NCI-H1436 (cell line): ENCODE data around the gene PHC1.
"Not testable (repeated sequence)": the region's sequence is repeated elsewhere in the genome, so short reads cannot be mapped to it uniquely, and the experiment has no call there.

Experiments
- DNase-seq: peaks from one replicate; lab custom pipeline; 2025; lab: John Stamatoyannopoulos, UW

The PHC1 gene

DNA sequence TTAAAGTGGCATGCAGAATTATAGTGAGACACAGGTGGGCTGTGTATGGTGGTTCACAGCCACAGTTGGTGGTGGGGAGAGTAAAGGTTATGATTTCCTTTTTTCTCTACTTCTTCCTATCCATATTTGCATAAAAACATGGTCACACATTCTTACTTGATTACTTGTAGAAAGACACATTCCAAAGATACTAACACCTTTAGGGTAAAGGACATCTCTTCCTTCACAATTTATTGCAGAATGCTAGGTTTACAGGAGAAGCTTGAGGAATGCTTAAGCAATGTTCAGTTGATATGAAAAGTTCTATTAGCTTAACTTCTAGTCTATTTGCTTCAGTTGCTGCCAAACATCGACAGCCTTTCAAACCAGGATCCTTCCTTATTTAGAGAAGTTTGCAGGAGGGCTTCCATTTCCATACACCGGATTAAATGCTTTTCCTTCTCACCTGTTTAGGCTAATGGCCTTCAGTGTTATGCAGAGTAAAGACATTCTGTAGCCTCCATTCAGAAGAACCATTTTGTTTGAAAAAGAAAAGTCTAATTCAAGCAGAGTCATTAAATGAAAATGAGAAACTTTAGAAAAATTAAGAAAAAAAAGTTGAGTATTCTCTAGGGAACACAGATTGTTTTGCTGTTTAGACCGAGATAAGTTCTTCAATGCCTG is 2.6 kb upstream of the PHC1 start:
- no peak for DNase-seq

- DNase-seq, result peak; percentile 7
These were observed 1.4 kb upstream of the PHC1 start for GRCh38 chr12:8912914-8913313.

DNA sequence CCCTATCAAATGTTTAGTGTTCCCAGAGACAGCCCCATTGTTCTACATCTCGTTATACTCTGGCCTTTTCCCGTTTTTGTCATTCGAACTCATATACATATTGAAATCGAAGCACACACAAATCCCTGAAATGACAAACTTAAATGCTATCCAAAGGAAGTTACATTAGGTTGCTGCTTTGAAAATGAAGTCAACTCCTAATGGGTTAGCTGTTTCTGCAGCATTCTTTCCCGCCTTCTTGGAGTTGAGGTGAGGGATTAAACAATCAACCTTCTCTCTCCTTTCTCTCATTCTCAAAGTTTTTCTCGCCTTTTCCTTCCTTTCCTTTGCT is 642 bp upstream of the PHC1 start:
- no peak for DNase-seq

DNA sequence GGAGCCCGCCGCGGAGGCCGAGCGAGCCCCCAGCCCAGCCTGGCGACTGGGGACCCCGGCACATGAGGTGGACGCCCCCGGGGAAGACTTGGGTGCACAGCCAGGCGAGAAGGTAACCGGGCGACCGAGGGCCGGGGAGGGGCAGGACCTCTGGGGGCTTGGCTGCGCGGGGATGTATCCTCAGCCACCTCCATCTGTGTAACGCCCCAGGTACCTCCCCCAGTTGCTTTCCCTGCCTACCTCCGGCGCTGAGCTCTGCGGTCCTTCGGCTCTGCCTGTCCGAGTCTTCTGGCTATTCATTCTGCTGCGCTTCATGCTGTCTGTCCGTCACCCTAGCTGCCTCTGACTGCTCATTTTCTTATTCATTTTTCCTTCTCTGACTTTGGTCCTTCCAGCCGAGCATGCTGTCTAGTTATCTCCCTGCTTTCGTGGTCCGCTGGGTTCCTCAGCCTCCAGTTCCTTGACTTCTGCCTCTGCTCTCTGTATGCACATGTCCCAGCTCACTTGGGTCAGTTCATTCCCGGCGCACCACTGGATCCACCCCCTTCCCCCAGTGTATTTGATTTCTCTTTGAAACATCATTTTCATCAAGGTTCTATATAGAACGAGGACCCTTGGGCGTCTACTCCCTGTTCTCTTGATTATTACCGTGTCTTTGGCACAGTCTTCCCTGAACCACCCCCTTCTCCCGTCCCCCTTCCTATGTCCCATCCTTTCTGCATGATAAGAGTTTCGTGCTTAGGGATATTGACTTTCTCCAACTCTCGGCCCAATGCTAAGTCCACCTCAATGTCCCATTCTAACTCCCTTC is 612 bp downstream of the PHC1 start:
- DNase-seq, result peak; percentile 43

GRCh38 chr12:8916154-8916553 is 1.8 kb downstream of the PHC1 start:
- DNase-seq, result no peak

DNA sequence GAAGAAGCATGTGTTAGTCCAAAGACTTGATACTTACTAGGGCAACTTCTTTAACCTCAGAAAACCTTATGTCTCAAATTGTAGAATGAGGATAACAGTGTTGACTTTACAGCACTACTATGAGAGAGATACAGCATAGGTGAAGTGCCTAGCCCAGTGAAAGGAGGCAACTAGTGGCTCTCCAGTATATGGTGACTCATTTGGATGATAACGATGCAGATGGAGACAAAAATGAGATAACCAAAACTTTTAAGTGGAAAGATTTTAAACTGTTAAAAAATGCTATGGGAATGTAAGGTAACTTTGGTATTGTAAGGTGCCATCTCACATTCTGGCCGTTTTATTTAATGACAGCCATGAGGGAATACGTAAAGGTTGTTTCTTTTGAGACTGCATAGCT is 2.7 kb downstream of the PHC1 start:
- DNase-seq, result no peak

GRCh38 chr12:8917751-8918150 is 3.4 kb downstream of the PHC1 start:
- DNase-seq, result no peak

- DNase-seq, result not testable (repeated sequence)
These were observed 5.3 kb downstream of the PHC1 start for GRCh38 chr12:8919643-8920042.

DNA sequence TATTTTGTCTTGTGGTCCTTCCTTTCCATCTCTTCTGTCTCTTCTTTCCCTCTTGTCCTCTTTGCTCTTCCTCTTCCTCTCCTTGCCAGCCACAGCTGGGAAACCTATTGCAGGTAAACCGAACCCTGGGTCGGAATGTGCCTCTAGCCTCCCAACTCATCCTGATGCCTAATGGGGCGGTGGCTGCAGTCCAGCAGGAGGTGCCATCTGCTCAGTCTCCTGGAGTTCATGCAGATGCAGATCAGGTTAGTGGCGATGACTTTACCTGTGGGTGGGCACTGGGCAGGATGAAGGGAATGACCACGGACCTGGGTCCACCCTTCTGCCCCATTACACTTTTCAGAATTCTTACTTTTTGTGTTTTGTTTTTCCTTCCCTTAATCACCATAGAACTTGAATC is 8.2 kb downstream of the PHC1 start:
- no peak for DNase-seq

DNA sequence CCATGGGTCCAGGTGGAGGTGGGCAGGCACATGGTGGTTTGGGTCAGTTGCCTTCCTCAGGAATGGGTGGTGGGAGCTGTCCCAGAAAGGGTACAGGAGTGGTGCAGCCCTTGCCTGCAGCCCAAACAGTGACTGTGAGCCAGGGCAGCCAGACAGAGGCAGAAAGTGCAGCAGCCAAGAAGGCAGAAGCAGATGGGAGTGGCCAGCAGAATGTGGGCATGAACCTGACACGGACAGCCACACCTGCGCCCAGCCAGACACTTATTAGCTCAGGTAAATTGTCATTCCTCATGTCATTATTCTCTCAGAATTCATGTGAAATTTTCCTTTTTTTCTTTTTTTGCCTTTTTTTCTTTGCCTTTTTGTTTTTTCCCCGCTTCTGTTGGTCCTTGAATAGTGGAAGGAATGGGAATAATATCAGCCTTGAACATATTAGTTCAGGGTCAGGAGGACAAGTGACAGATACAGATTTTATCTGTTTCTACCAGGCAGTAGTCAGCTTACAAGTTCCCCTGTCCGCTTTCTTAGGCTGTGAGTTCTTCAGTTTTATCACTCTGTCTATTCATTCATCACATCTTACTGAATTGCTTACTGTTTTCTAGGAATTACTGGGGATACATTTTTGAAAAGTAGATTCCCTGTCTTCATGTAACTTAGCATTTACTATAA is 16.5 kb downstream of the PHC1 start:
- DNase-seq, result not testable (repeated sequence)

- DNase-seq, result not testable (repeated sequence)
These were observed 18.2 kb downstream of the PHC1 start for GRCh38 chr12:8932464-8932863.

DNA sequence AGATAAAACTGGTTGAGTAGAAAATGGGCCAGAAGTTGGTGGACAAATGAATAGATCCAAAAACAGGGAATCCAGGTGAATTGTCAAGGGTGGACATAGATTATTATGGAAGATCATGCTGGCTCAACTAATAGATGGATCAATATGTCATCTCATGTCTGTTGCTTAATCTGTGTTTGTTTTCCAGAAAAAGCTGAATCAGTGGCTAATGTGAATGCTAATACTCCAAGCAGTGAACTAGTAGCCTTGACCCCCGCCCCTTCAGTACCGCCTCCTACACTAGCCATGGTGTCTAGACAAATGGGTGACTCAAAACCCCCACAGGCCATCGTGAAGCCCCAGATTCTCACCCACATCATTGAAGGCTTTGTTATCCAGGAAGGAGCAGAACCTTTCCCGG is 19.8 kb downstream of the PHC1 start:
- not testable (repeated sequence) for DNase-seq

DNA sequence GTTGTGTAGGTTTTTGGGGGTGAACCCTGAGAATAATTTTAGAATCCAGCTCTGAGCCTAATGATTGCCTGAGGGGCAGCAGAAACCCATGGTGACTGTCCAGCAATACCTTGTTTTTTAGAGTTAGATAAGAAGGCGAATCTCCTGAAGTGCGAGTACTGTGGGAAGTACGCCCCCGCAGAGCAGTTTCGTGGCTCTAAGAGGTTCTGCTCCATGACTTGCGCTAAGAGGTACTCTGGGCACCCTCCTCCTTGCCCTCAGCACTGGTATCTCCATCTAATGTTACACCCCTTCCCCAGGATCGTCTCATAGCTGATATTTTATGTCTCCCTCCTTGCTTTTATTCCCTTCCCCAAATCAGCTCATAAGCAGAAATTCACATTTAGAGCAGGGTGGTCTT is 22.4 kb downstream of the PHC1 start:
- DNase-seq, result no peak

DNA sequence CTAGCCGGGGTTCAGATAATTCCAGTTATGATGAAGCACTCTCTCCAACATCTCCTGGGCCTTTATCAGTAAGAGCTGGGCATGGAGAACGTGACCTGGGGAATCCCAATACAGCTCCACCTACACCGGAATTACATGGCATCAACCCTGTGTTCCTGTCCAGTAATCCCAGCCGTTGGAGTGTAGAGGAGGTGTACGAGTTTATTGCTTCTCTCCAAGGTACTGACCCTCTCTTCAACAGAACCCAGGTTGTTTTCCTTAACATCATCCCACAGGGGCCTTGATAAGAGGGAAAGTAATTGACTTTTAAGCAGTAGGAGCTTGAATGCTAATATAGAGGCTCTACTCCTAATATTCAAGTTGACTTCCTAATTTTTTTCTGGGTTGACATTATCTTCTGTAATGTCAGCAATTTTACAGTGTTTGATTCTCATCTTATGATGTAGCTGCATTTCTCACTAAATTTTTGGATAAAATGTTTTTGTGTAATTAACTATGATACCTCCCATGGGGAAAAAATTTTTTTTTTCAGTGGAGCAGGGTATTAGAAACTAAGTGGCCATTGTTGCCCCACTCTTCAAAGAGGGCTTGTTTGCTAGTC is 23.6 kb downstream of the PHC1 start:
- DNase-seq, result not testable (repeated sequence)

DNA sequence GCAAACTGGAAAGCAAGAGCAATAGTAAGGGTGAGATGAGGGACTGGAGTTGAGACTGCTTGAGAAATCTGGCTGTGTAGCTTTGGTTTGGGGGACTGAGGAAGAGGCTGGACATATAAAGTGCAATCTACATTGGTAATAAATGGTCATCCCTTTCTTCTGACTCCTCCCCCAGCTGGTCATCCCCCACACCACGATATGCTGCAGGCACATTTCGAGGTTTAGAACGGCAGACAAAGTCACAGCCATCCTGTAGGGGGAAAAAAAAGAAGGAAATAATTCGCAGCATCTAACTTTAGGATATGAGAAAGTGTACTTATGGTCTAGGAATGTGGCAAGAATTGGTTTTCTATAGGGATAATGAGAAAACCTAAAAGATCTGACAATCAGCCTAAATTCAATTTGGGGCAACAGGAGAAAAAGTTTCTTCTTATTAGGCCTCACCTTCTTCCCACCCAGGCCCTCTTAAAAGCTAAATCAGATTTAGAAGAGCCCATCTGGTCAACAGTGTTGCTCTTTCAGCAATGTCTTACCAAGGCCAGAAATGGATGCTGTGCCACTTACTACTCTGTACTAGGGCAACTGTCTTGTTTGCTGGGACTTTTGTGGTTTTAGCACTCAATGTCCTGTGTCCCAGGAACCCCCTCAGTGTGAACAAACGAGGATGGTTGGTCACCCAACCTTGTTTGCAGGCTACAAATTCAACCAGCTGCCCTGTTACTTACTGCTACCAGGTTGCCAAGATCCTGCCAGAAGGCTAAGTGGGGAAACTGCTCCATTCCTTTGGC is 27.6 kb downstream of the PHC1 start:
- no peak for DNase-seq

- DNase-seq, result no peak
These were observed 29.4 kb downstream of the PHC1 start for GRCh38 chr12:8943565-8944186.

DNA sequence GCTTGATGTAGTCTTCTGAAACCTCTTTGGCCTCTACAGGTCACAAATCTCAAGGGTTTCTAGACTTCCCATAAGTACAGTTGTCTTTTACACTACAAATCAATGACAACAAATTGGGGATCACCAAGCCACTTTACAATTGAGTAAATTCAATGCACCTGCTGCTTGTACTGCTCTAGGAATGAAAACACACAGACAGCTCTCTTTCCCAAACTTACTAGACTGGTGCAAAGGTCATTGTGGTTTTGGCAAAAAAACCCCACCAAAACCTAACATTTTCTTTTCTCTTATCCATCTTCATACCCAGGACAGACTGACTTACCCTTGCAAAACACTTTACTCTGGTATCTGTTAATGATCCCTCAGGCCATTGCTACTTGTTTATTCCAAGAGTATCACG is 32.4 kb downstream of the PHC1 start:
- no peak for DNase-seq

- no peak for DNase-seq
These were observed 33.4 kb downstream of the PHC1 start for GRCh38 chr12:8947737-8948136.

DNA sequence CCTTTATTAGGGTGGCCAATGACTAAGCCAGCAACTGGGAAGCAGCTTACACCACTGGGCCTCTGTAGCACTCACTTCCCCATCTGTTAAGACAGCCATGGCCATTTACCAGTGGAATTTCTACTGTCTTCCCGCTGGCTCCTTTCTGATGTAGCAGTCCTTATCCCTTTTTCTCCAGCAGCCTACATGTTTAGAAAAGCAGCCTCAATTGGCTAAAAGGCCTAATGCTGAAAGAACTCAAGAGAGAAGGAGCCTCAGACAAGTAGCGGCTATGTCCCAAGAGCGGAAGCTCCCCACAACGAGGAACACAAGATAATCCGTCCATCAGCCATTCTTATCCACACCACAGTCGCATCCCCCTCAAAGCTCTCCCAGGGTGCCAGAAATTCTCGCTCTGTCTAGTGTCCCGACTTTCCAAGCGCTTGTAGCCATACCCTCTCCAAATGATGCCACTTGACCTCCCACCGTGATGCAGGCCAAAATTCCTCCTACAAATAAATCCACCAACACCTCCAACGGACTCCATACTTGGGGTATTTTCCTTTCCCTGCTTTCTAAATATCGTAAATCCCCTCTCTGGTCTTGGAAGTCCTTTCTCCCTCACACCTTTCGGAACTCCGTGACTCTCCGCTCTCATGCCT is 34.5 kb downstream of the PHC1 start:
- no peak for DNase-seq

GRCh38 chr12:8949342-8950220 is 35.3 kb downstream of the PHC1 start, which contains the start of gene M6PR:
TSS of gene M6PR (minus strand) at chr12:8949645. CDS start at chr12:8946404, 3,241 bp downstream.
- peak; percentile 92 for DNase-seq
